ENCODE results near the gene POLD2. TPM values are rescaled to one million over a fixed set of nuclear protein-coding genes. Genes with fewer than 3 reads are reported as not detected.
"Not testable (repeated sequence)": the region's sequence is repeated elsewhere in the genome, so short reads cannot be mapped to it uniquely, and the experiment has no call there.

Gene POLD2
- total RNA-seq, 1 donor from 2014 or later, result 44.4 TPM

- DNase-seq, result no peak
These were observed 15.3 kb upstream of the POLD2 start for GRCh38 chr7:44138698-44139097.

GRCh38 chr7:44136731-44137130, 13.4 kb upstream of the POLD2 start:
- no peak for DNase-seq

GRCh38 chr7:44134943-44135628, 11.7 kb upstream of the POLD2 start:
- DNase-seq, result no peak

- DNase-seq, result no peak
These were observed 9.9 kb upstream of the POLD2 start for GRCh38 chr7:44133295-44133694.

- DNase-seq, result no peak
These were observed 8.7 kb upstream of the POLD2 start for GRCh38 chr7:44132039-44132438.

- DNase-seq, result no peak
These were observed 8.1 kb upstream of the POLD2 start for GRCh38 chr7:44131173-44132029.

- no peak for DNase-seq
These were observed 5.6 kb upstream of the POLD2 start for GRCh38 chr7:44128721-44129582.

GRCh38 chr7:44127161-44127560, 3.8 kb upstream of the POLD2 start:
- DNase-seq, result no peak

GRCh38 chr7:44126574-44126973, 3.2 kb upstream of the POLD2 start:
- DNase-seq, result not testable (repeated sequence)

- DNase-seq, result no peak
These were observed 1.5 kb upstream of the POLD2 start for GRCh38 chr7:44124822-44125202.

GRCh38 chr7:44122529-44122928, 819 bp downstream of the POLD2 start:
- no peak for DNase-seq

- no peak for DNase-seq
These were observed 1.5 kb downstream of the POLD2 start for GRCh38 chr7:44121761-44122420.

- DNase-seq, result no peak
These were observed 3.0 kb downstream of the POLD2 start for GRCh38 chr7:44120395-44120794.

GRCh38 chr7:44119829-44120380, 3.4 kb downstream of the POLD2 start:
- no peak for DNase-seq

- DNase-seq, result no peak
These were observed 5.4 kb downstream of the POLD2 start for GRCh38 chr7:44117801-44118429.

GRCh38 chr7:44116789-44117666, 6.3 kb downstream of the POLD2 start:
- no peak for DNase-seq

GRCh38 chr7:44116087-44116788, 7.1 kb downstream of the POLD2 start:
- no peak for DNase-seq

GRCh38 chr7:44114586-44115310, 8.6 kb downstream of the POLD2 start:
- no peak for DNase-seq

GRCh38 chr7:44113764-44114354, 9.5 kb downstream of the POLD2 start:
- DNase-seq, result no peak

Measured in dermis blood vessel endothelial cell (primary cell).